HEK293 (cell line): ENCODE results near the gene DAAM1.

Experiments
- CTCF ChIA-PET: fragments of 350-600 bp; formaldehyde crosslinking; extraction: SDS; loops from one replicate; lab custom pipeline; 2021; ENCODE audit warnings: antibody characterized with exemption; lab: Yijun Ruan, JAX
- POLR2A ChIA-PET: fragments of 300-600 bp; formaldehyde crosslinking; extraction: SDS; loops from one replicate; lab custom pipeline; 2020; ENCODE audit warnings: antibody characterized with exemption, inconsistent platforms; lab: Yijun Ruan, JAX
- H3K27ac ChIP-seq: fragments of 200-500 bp; sonication (Bioruptor generic); 2 replicates; pipeline ENCODE4 v1.5.1; 2014; ENCODE audit warnings: low read depth, low read length, control low read depth, inconsistent platforms; ENCODE audit errors: extremely low read depth
- H3K36me3 ChIP-seq, 2 experiments: fragments of 200-500 bp in 1 of 2; sonication (Bioruptor generic) in 1 of 2; 1 replicate in 1 of 2; 2 replicates in 1 of 2; pipeline ENCODE4 v1.5.1; 2014 to 2017; ENCODE audit warnings: inconsistent platforms in 2 of 2, low read length in 2 of 2; ENCODE audit not compliant: control insufficient read depth in 2 of 2, insufficient read depth in 1 of 2
- H3K4me1 ChIP-seq: fragments of 200-500 bp; sonication (Bioruptor generic); 2 replicates; pipeline ENCODE4 v1.5.1; 2014; ENCODE audit warnings: mild to moderate bottlenecking, low read length, inconsistent platforms; ENCODE audit not compliant: control insufficient read depth, insufficient read depth
- H3K4me3 ChIP-seq: 2 replicates; pipeline ENCODE4 v1.5.1; 2011; ENCODE audit warnings: low read depth, mild to moderate bottlenecking, control low read depth, low read length, moderate library complexity
- H3K9me3 ChIP-seq: fragments of 200-500 bp; sonication (Bioruptor generic); 2 replicates; pipeline ENCODE4 v1.5.1; 2014; ENCODE audit warnings: low read depth, low read length, inconsistent platforms; ENCODE audit not compliant: control insufficient read depth, insufficient read depth
- BCL11A ChIP-seq: fragments of 450-650 bp; formaldehyde crosslinking; IDR thresholded peaks from 2 replicates; pipeline ENCODE4 v1.5.1; 2016; ENCODE audit warnings: low read depth, missing biosample characterization, missing genetic modification characterization
- CTCF ChIP-seq: fragments of 450-650 bp; formaldehyde crosslinking; IDR thresholded peaks from 2 replicates; pipeline ENCODE4 v1.5.1; 2016; ENCODE audit warnings: missing biosample characterization, missing genetic modification characterization
- GFI1B ChIP-seq: fragments of 450-650 bp; formaldehyde crosslinking; IDR thresholded peaks from 2 replicates; pipeline ENCODE4 v1.5.1; 2016; ENCODE audit warnings: missing biosample characterization, missing genetic modification characterization
- GLI2 ChIP-seq: fragments of 450-650 bp; formaldehyde crosslinking; IDR thresholded peaks from 2 replicates; pipeline ENCODE4; 2017; ENCODE audit warnings: missing biosample characterization, missing genetic modification characterization, low read depth, borderline replicate concordance
- GLIS2 ChIP-seq: fragments of 450-650 bp; formaldehyde crosslinking; IDR thresholded peaks from 2 replicates; pipeline ENCODE4 v1.5.1; 2016; ENCODE audit warnings: missing biosample characterization, missing genetic modification characterization
- MZF1 ChIP-seq: fragments of 450-650 bp; formaldehyde crosslinking; IDR thresholded peaks from 2 replicates; pipeline ENCODE4 v1.5.1; 2017; ENCODE audit warnings: missing biosample characterization, missing genetic modification characterization, borderline replicate concordance
- RBAK ChIP-seq: fragments of 450-650 bp; formaldehyde crosslinking; IDR thresholded peaks from 2 replicates; pipeline ENCODE4 v1.5.1; 2016; ENCODE audit warnings: missing biosample characterization, missing genetic modification characterization
- SETDB1 ChIP-seq: IDR thresholded peaks from one replicate; pipeline ENCODE4 v1.6.1; 2017; ENCODE audit warnings: mild to moderate bottlenecking, low read length, moderate library complexity, mixed read lengths; ENCODE audit not compliant: insufficient read length
- WT1 ChIP-seq: fragments of 450-650 bp; formaldehyde crosslinking; IDR thresholded peaks from 2 replicates; pipeline ENCODE4 v1.5.1; 2016; ENCODE audit warnings: missing biosample characterization, missing genetic modification characterization
- ZBTB11 ChIP-seq: fragments of 450-650 bp; formaldehyde crosslinking; conservative IDR thresholded peaks from 2 replicates; pipeline ENCODE4 v1.5.1; 2016; ENCODE audit warnings: low read depth, missing biosample characterization, missing genetic modification characterization
- ZBTB26 ChIP-seq: fragments of 450-650 bp; formaldehyde crosslinking; optimal IDR thresholded peaks from 2 replicates; pipeline ENCODE3; 2016; ENCODE audit warnings: missing biosample characterization, mild to moderate bottlenecking, missing genetic modification characterization
- ZNF121 ChIP-seq: fragments of 450-650 bp; formaldehyde crosslinking; IDR thresholded peaks from 2 replicates; pipeline ENCODE4 v1.5.1; 2016; ENCODE audit warnings: missing biosample characterization, missing genetic modification characterization
- ZNF132 ChIP-seq: fragments of 450-650 bp; formaldehyde crosslinking; IDR thresholded peaks from 2 replicates; pipeline ENCODE4 v1.5.1; 2017; ENCODE audit warnings: missing biosample characterization, missing genetic modification characterization, borderline replicate concordance
- ZNF16 ChIP-seq: fragments of 450-650 bp; formaldehyde crosslinking; IDR thresholded peaks from 2 replicates; pipeline ENCODE4 v1.5.1; 2016; ENCODE audit warnings: low read depth, missing biosample characterization, missing genetic modification characterization
- ZNF248 ChIP-seq: fragments of 450-650 bp; formaldehyde crosslinking; IDR thresholded peaks from 2 replicates; pipeline ENCODE4 v1.5.1; 2017; ENCODE audit warnings: missing biosample characterization, missing genetic modification characterization
- ZNF501 ChIP-seq: fragments of 450-650 bp; formaldehyde crosslinking; IDR thresholded peaks from 2 replicates; pipeline ENCODE4 v1.5.1; 2016; ENCODE audit warnings: missing biosample characterization, missing genetic modification characterization
- ZNF549 ChIP-seq: fragments of 450-650 bp; IDR thresholded peaks from 2 replicates; pipeline ENCODE4 v1.5.1; 2018; ENCODE audit warnings: missing biosample characterization, missing genetic modification characterization, mild to moderate bottlenecking, inconsistent platforms, moderate library complexity
- ZNF571 ChIP-seq: fragments of 450-650 bp; formaldehyde crosslinking; IDR thresholded peaks from 2 replicates; pipeline ENCODE4 v1.5.0; 2017; ENCODE audit warnings: missing biosample characterization, missing genetic modification characterization
- ZNF600 ChIP-seq: fragments of 450-650 bp; formaldehyde crosslinking; IDR thresholded peaks from 2 replicates; pipeline ENCODE4 v1.5.1; 2016; ENCODE audit warnings: missing biosample characterization, missing genetic modification characterization
- ZNF629 ChIP-seq: fragments of 450-650 bp; formaldehyde crosslinking; IDR thresholded peaks from 2 replicates; pipeline ENCODE4 v1.5.1; 2017; ENCODE audit warnings: missing biosample characterization, missing genetic modification characterization
- ZNF658 ChIP-seq: fragments of 450-650 bp; formaldehyde crosslinking; IDR thresholded peaks from 2 replicates; pipeline ENCODE4; 2016; ENCODE audit warnings: missing biosample characterization, missing genetic modification characterization
- ZNF704 ChIP-seq: fragments of 450-650 bp; formaldehyde crosslinking; IDR thresholded peaks from 2 replicates; pipeline ENCODE4 v1.5.1; 2016; ENCODE audit warnings: missing biosample characterization, missing genetic modification characterization
- ZNF707 ChIP-seq: fragments of 450-650 bp; formaldehyde crosslinking; IDR thresholded peaks from 2 replicates; pipeline ENCODE4 v1.5.1; 2016; ENCODE audit warnings: missing biosample characterization, missing genetic modification characterization
- ZXDB ChIP-seq: fragments of 450-650 bp; formaldehyde crosslinking; IDR thresholded peaks from 2 replicates; pipeline ENCODE4 v1.5.1; 2016; ENCODE audit warnings: missing biosample characterization, missing genetic modification characterization
- TF ChIP-seq, protein P1 (sequence below): fragments of 450-650 bp; formaldehyde crosslinking; IDR thresholded peaks from 2 replicates; pipeline ENCODE4 v1.5.1; 2016; ENCODE audit warnings: missing biosample characterization, missing genetic modification characterization

DAAM1 gene

DNA sequence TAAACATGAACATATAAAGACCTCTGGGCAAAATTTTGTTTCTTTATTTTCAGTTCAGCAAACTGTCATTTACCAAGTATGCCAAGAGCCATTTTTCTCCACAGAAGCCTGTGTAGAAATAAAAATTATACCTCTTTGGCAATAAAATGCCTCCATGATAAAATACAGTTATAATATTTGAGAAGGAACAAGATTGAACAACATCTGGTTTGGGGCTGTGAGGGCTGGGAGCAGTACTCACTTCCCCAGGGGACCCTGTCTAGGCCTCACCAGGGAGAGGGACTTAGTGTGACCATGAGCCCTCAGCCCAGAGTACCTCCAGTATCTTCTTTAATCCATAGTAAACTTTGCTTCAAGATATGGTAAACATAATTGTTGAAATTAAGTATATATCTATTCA is 65.1 kb downstream of the DAAM1 start:
- no peaks in the 10 kb centered on the region for H3K36me3 ChIP-seq
- H3K4me1 ChIP-seq = peaks cover 34% of the 10 kb centered on the region
- POLR2A ChIA-PET = interaction anchor here (1.0 kb wide), 1 partner anchor 62 kb away, joined by 3 read pairs; no protein-coding TSS in a partner anchor
- H3K4me3 ChIP-seq = no peak overlapping the region
- CTCF ChIA-PET = no interaction called here
- H3K27ac ChIP-seq = no peak overlapping the region
- no peaks in the 10 kb centered on the region for H3K9me3 ChIP-seq
- TF ChIP-seq ZNF629 (tag by site-specific recombination) = no peak
- no peak for TF ChIP-seq ZNF549 (tag by site-specific recombination)
- TF ChIP-seq CTCF (tag by site-specific recombination) = no peak
- no peak for TF ChIP-seq WT1
- no peak for TF ChIP-seq BCL11A
- TF ChIP-seq ZNF658 (tag by site-specific recombination) = no peak
- no peak for TF ChIP-seq ZNF707 (tag by site-specific recombination)
- TF ChIP-seq ZNF600 = no peak
- TF ChIP-seq ZNF248 (tag by site-specific recombination) = no peak
- TF ChIP-seq RBAK (tag by site-specific recombination) = no peak
- no peak for TF ChIP-seq GFI1B (tag by site-specific recombination)

DNA sequence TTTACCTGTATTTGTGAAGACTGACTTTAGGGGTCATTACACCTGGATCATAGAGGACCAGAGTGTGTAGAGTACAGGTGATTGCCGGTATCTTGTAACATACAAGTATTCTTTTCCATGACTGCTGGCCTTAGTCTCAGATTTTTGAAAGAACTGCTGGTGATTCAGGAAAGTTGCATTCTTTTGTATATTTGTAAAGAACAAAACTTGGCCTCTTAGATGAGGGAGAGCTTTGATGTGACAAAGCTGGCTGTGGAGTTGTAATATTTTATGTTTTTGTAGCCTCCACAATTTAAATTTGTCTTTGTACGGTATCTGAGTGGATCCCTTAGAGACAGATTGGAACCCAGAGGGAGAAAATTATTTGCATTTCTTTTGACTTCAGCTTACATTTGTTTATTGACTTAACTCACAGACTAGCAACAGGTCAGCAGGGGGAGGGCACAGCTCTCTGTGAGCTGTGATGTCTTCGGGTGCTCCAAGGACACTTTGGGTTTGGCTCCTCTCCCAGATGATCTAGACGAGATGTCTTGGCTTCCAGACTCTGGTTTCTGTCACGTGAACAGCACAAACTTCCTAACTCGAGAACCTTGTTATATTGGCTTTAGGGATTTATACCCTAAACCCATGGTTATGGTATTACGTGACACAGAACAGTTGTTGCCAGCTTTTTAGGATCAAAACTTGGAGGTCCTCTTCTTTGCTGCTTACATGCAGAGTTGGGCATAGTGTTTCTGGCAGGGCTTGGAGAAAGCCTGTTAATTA is 65.9 kb downstream of the DAAM1 start:
- CTCF ChIA-PET = interaction anchor here (0.7 to 0.8 kb wide), 2 partner anchors 11 to 17 kb away, joined by 3 read pairs; no protein-coding TSS in a partner anchor
- TF ChIP-seq ZNF16 (tag by site-specific recombination) (no peak), RBAK (tag by site-specific recombination) (no peak), ZNF501 (tag by site-specific recombination) (no peak), ZNF121 (tag by site-specific recombination) (no peak), SETDB1 (no peak), ZBTB11 (tag by site-specific recombination) (no peak), ZNF704 (tag by site-specific recombination) (no peak), ZBTB26 (tag by site-specific recombination) (no peak), ZNF132 (tag by site-specific recombination) (no peak), ZXDB (tag by site-specific recombination) (peak; percentile 36; the same call in 1 of the 2 replicates), ZNF571 (no peak), MZF1 (tag by site-specific recombination) (peak; percentile 61; the same call in 1 of the 2 replicates), GLIS2 (tag by site-specific recombination) (no peak), GLI2 (no peak)
- TF ChIP-seq, protein P1, sequence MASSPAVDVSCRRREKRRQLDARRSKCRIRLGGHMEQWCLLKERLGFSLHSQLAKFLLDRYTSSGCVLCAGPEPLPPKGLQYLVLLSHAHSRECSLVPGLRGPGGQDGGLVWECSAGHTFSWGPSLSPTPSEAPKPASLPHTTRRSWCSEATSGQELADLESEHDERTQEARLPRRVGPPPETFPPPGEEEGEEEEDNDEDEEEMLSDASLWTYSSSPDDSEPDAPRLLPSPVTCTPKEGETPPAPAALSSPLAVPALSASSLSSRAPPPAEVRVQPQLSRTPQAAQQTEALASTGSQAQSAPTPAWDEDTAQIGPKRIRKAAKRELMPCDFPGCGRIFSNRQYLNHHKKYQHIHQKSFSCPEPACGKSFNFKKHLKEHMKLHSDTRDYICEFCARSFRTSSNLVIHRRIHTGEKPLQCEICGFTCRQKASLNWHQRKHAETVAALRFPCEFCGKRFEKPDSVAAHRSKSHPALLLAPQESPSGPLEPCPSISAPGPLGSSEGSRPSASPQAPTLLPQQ = no peak

More for the DNA sequence above, 65.9 kb downstream of the DAAM1 start:
- Histone ChIP-seq H3K36me3 (no peaks in the 10 kb centered on the region), H3K4me3 (no peak overlapping the region), H3K9me3 (no peaks in the 10 kb centered on the region), H3K27ac (peak overlapping the region; percentile 62), H3K4me1 (peaks cover 33% of the 10 kb centered on the region)
- POLR2A ChIA-PET = interaction anchor here (1.0 kb wide), 1 partner anchor 63 kb away, joined by 3 read pairs; no protein-coding TSS in a partner anchor
